ENCODE measurements around the gene SEBOX.

The SEBOX gene

DNA sequence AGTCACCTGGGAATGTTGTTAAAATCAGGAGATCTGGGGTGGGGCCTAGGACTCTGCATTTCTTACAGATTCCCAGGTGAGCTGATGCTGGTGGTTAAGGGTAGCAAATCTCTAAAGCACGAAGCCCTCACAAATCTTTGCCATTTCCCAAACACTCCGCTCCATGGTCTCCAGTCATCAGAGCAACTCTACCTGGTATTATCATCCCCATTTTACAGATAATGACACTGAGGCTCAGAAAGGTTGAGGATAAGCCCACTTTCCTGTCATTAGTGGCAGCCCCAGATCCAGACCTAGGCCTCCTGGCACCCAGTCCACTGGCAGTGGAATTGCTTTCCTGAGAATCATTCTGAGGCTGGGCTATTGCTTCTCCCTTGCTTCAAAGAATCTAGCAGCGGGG, 32.3 kb upstream of the SEBOX start:
- peaks cover 21% of the 10 kb centered on the region for H3K4me1 ChIP-seq (ENCODE audit: control insufficient read depth, insufficient read depth, low read depth, low read length)
- H3K27me3 ChIP-seq (ENCODE audit: control insufficient read depth in 1 of 2, insufficient read depth in 1 of 2, low read length in 2 of 2) = no peaks in the 10 kb centered on the region
- H2BK5ac ChIP-seq (ENCODE audit: low read depth, low read length, poor library complexity, severe bottlenecking) = no peak overlapping the region
- H2AFZ ChIP-seq (ENCODE audit: low read depth, low read length) = no peak overlapping the region
- H2BK12ac ChIP-seq (ENCODE audit: low read length in 2 of 2) = no peak overlapping the region
- no peak overlapping the region for H3K4ac ChIP-seq (ENCODE audit: low read depth in 1 of 2, low read length in 2 of 2)
- no peak overlapping the region for H3K14ac ChIP-seq (ENCODE audit: low read length in 2 of 2)
- H3K4me3 ChIP-seq (ENCODE audit: insufficient read depth in 1 of 2, low read depth in 1 of 2, low read length in 2 of 2) = no peak overlapping the region
- no peak overlapping the region for H3K23ac ChIP-seq (ENCODE audit: low read length in 2 of 2)
- no peak overlapping the region for H2BK120ac ChIP-seq (ENCODE audit: low read depth, low read length)
- H2BK15ac ChIP-seq (ENCODE audit: low read depth, poor library complexity, severe bottlenecking) = no peak overlapping the region
- peaks cover 17 to 37% of the 10 kb centered on the region in 2 experiments for H3K36me3 ChIP-seq (ENCODE audit: control insufficient read depth in 1 of 2, insufficient read depth in 2 of 2, low read depth in 1 of 2, low read length in 2 of 2)
- H3K18ac ChIP-seq (ENCODE audit: low read depth in 1 of 2, low read length in 2 of 2) = no peak overlapping the region
- H3K79me1 ChIP-seq (replicated peaks; ENCODE audit: low read length, poor library complexity, severe bottlenecking) = no peaks in the 10 kb centered on the region
- no peak overlapping the region for H2AK5ac ChIP-seq (ENCODE audit: low read length, severe bottlenecking)
- WGBS = 97% methylated on average over 3 of the region's 3 CpGs
- no peaks in the 10 kb centered on the region for H3K9me3 ChIP-seq (ENCODE audit: control insufficient read depth, low read length)
- H3K4me2 ChIP-seq (ENCODE audit: low read length, poor library complexity, severe bottlenecking) = no peak overlapping the region
- no peak overlapping the region for H3K9ac ChIP-seq (ENCODE audit: low read length)
- DNase-seq = no peak
- no peak overlapping the region for H4K8ac ChIP-seq (ENCODE audit: low read length)
- no peak overlapping the region for H4K91ac ChIP-seq (ENCODE audit: low read length)
- H3K27ac ChIP-seq (ENCODE audit: low read length, poor library complexity, severe bottlenecking) = no peak overlapping the region

DNA sequence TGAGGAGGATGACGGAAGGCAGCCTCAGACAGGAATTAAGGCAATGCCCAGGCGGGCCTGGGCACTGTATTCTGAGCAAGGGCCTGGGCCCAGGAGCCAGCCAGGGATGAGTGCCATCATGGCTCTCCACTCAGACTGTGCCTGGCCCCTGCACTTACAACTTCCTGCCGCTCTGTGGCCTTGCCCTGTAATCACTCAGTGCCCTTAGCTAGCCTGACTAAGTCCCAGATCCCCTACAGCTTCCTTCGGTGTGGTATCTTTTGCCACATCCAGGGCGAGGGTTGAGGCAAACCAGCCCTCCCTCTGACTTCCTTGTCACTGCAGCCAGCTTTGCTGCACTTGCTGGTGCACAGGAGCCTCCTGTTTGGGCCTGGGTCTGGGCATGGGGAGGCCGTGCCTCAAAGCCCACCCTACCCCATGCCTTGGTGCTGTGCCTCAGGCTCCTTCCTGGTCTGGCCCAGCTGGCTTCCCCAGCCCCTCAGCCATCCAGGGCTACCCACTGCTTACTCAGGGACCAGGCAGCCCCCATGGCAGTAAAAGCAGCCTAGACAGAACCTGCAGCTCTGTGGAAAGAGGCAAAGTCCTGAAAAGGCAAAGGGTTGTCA, 31.7 kb upstream of the SEBOX start:
- no peak overlapping the region for H2BK12ac ChIP-seq (ENCODE audit: low read length in 2 of 2)
- H3K27ac ChIP-seq (ENCODE audit: low read length, poor library complexity, severe bottlenecking) = no peak overlapping the region
- H3K4me3 ChIP-seq (ENCODE audit: insufficient read depth in 1 of 2, low read depth in 1 of 2, low read length in 2 of 2) = no peak overlapping the region
- no peak overlapping the region for H2BK15ac ChIP-seq (ENCODE audit: low read depth, poor library complexity, severe bottlenecking)
- no peaks in the 10 kb centered on the region for H3K9me3 ChIP-seq (ENCODE audit: control insufficient read depth, low read length)
- H3K14ac ChIP-seq (ENCODE audit: low read length in 2 of 2) = no peak overlapping the region
- H2AFZ ChIP-seq (ENCODE audit: low read depth, low read length) = no peak overlapping the region
- no peak overlapping the region for H4K8ac ChIP-seq (ENCODE audit: low read length)
- no peak overlapping the region for H3K23ac ChIP-seq (ENCODE audit: low read length in 2 of 2)
- H3K4ac ChIP-seq (ENCODE audit: low read depth in 1 of 2, low read length in 2 of 2) = no peak overlapping the region
- no peak overlapping the region for H3K9ac ChIP-seq (ENCODE audit: low read length)
- no peaks in the 10 kb centered on the region for H3K79me1 ChIP-seq (replicated peaks; ENCODE audit: low read length, poor library complexity, severe bottlenecking)
- WGBS = 45% methylated on average over 6 of the region's 6 CpGs
- peak overlapping the region; percentile 17 for H3K4me2 ChIP-seq (ENCODE audit: low read length, poor library complexity, severe bottlenecking)
- no peak overlapping the region for H2AK5ac ChIP-seq (ENCODE audit: low read length, severe bottlenecking)
- DNase-seq = no peak
- H4K91ac ChIP-seq (ENCODE audit: low read length) = no peak overlapping the region
- H3K36me3 ChIP-seq (ENCODE audit: control insufficient read depth in 1 of 2, insufficient read depth in 2 of 2, low read depth in 1 of 2, low read length in 2 of 2) = peaks cover 17 to 32% of the 10 kb centered on the region in 2 experiments
- peak overlapping the region in 1 of 2 experiments; percentile 11 for H3K18ac ChIP-seq (ENCODE audit: low read depth in 1 of 2, low read length in 2 of 2)
- no peak overlapping the region for H2BK5ac ChIP-seq (ENCODE audit: low read depth, low read length, poor library complexity, severe bottlenecking)
- H3K4me1 ChIP-seq (ENCODE audit: control insufficient read depth, insufficient read depth, low read depth, low read length) = peaks cover 19% of the 10 kb centered on the region
- no peak overlapping the region for H2BK120ac ChIP-seq (ENCODE audit: low read depth, low read length)
- no peaks in the 10 kb centered on the region for H3K27me3 ChIP-seq (ENCODE audit: control insufficient read depth in 1 of 2, insufficient read depth in 1 of 2, low read length in 2 of 2)

- peaks cover 19% of the 10 kb centered on the region for H3K4me1 ChIP-seq (ENCODE audit: control insufficient read depth, insufficient read depth, low read depth, low read length)
- DNase-seq = no peak
- H2AFZ ChIP-seq (ENCODE audit: low read depth, low read length) = no peak overlapping the region
- H3K4me3 ChIP-seq (ENCODE audit: insufficient read depth in 1 of 2, low read depth in 1 of 2, low read length in 2 of 2) = no peak overlapping the region
- no peak overlapping the region for H3K14ac ChIP-seq (ENCODE audit: low read length in 2 of 2)
- no peak overlapping the region for H3K27ac ChIP-seq (ENCODE audit: low read length, poor library complexity, severe bottlenecking)
- H2BK120ac ChIP-seq (ENCODE audit: low read depth, low read length) = no peak overlapping the region
- H2BK5ac ChIP-seq (ENCODE audit: low read depth, low read length, poor library complexity, severe bottlenecking) = no peak overlapping the region
- H2BK12ac ChIP-seq (ENCODE audit: low read length in 2 of 2) = no peak overlapping the region
- H3K9ac ChIP-seq (ENCODE audit: low read length) = no peak overlapping the region
- no peak overlapping the region for H3K4me2 ChIP-seq (ENCODE audit: low read length, poor library complexity, severe bottlenecking)
- H4K8ac ChIP-seq (ENCODE audit: low read length) = no peak overlapping the region
- WGBS = 85% methylated on average over 6 of the region's 6 CpGs
- H3K9me3 ChIP-seq (ENCODE audit: control insufficient read depth, low read length) = no peaks in the 10 kb centered on the region
- H3K27me3 ChIP-seq (ENCODE audit: control insufficient read depth in 1 of 2, insufficient read depth in 1 of 2, low read length in 2 of 2) = no peaks in the 10 kb centered on the region
- H3K4ac ChIP-seq (ENCODE audit: low read depth in 1 of 2, low read length in 2 of 2) = no peak overlapping the region
- H2BK15ac ChIP-seq (ENCODE audit: low read depth, poor library complexity, severe bottlenecking) = no peak overlapping the region
- H4K91ac ChIP-seq (ENCODE audit: low read length) = no peak overlapping the region
- no peaks in the 10 kb centered on the region for H3K79me1 ChIP-seq (replicated peaks; ENCODE audit: low read length, poor library complexity, severe bottlenecking)
- H3K18ac ChIP-seq (ENCODE audit: low read depth in 1 of 2, low read length in 2 of 2) = no peak overlapping the region
- H3K23ac ChIP-seq (ENCODE audit: low read length in 2 of 2) = no peak overlapping the region
- H3K36me3 ChIP-seq (ENCODE audit: control insufficient read depth in 1 of 2, insufficient read depth in 2 of 2, low read depth in 1 of 2, low read length in 2 of 2) = peaks cover 17 to 30% of the 10 kb centered on the region in 2 experiments
- no peak overlapping the region for H2AK5ac ChIP-seq (ENCODE audit: low read length, severe bottlenecking)
Measured at GRCh38 chr17:28395968-28396367, 31.0 kb upstream of the SEBOX start.

- Histone ChIP-seq H2AK5ac (ENCODE audit: low read length, severe bottlenecking) (no peak overlapping the region), H3K27ac (ENCODE audit: low read length, poor library complexity, severe bottlenecking) (no peak overlapping the region), H2BK15ac (ENCODE audit: low read depth, poor library complexity, severe bottlenecking) (no peak overlapping the region), H3K4me2 (ENCODE audit: low read length, poor library complexity, severe bottlenecking) (no peak overlapping the region), H3K4me3 (ENCODE audit: insufficient read depth in 1 of 2, low read depth in 1 of 2, low read length in 2 of 2) (no peak overlapping the region), H3K79me1 (replicated peaks; ENCODE audit: low read length, poor library complexity, severe bottlenecking) (no peaks in the 10 kb centered on the region), H3K4ac (ENCODE audit: low read depth in 1 of 2, low read length in 2 of 2) (no peak overlapping the region), H2BK120ac (ENCODE audit: low read depth, low read length) (no peak overlapping the region), H4K8ac (ENCODE audit: low read length) (no peak overlapping the region), H3K27me3 (ENCODE audit: control insufficient read depth in 1 of 2, insufficient read depth in 1 of 2, low read length in 2 of 2) (no peaks in the 10 kb centered on the region), H2AFZ (ENCODE audit: low read depth, low read length) (no peak overlapping the region), H2BK5ac (ENCODE audit: low read depth, low read length, poor library complexity, severe bottlenecking) (no peak overlapping the region), H2BK12ac (ENCODE audit: low read length in 2 of 2) (no peak overlapping the region), H3K36me3 (ENCODE audit: control insufficient read depth in 1 of 2, insufficient read depth in 2 of 2, low read depth in 1 of 2, low read length in 2 of 2) (peaks cover 17 to 30% of the 10 kb centered on the region in 2 experiments), H3K4me1 (ENCODE audit: control insufficient read depth, insufficient read depth, low read depth, low read length) (peaks cover 19% of the 10 kb centered on the region), H4K91ac (ENCODE audit: low read length) (no peak overlapping the region), H3K14ac (ENCODE audit: low read length in 2 of 2) (no peak overlapping the region), H3K18ac (ENCODE audit: low read depth in 1 of 2, low read length in 2 of 2) (no peak overlapping the region), H3K23ac (ENCODE audit: low read length in 2 of 2) (no peak overlapping the region), H3K9ac (ENCODE audit: low read length) (no peak overlapping the region), H3K9me3 (ENCODE audit: control insufficient read depth, low read length) (no peaks in the 10 kb centered on the region)
- 80% methylated on average over 2 of the region's 2 CpGs for WGBS
- DNase-seq = no peak
Measured at GRCh38 chr17:28395426-28395825, 30.4 kb upstream of the SEBOX start.
